Measurements from ENCODE around the gene DUSP16. TPM values are rescaled to one million over a fixed set of nuclear protein-coding genes. Genes with fewer than 3 reads are reported as not detected.
"Not testable (repeated sequence)": the region's sequence is repeated elsewhere in the genome, so short reads cannot be mapped to it uniquely, and the experiment has no call there.

Gene DUSP16
- total and polyA plus RNA-seq, 3 donors from 2014 or later, result 22.5 to 48.6 (median 42.1) TPM

DNA sequence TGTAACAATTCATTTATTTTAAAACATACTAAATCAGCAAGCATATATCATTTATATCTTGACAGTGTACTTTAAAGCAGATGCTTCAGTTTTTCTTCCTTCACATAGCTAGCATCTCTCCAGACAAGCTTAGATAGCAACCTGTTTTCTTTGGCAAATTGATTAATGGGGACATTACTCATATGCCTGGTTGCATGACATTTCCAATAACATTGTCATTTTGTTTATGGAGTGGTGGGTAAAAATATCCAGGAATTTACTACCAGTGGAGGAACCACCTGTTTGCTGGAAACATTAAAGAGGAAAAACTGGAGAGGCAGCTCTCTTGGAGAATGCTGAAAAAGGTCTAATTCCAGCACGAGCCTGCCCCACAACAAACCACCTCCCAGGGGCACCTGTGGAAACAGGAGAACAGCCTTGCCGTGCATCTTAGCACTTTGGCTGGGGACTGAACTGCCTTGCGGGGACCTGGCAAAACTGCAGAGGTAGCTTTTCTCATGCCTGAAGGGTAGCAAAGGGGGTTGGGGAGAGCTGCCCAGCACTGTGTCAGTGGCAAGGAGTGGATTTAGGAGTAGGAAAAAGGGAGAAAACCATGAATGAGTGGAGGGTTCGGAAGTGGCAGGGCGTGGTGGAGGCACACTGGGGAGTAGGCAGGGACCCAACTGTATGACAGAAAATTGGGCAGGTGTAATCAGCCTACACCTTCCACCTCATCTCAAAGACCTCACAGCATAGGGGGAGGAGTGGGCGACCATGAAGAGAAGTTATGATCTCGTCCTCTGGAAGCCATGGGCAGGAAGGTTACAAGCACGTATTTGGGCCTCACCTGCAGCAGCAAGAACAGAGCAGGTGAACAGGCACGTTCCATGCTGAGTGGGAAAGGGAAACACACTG is 37.3 kb upstream of the DUSP16 start:
- no peaks in the 10 kb centered on the region for H3K27me3 ChIP-seq
- H3K4me3 ChIP-seq, result no peak overlapping the region
- no peaks in the 10 kb centered on the region for H3K9me3 ChIP-seq
- intact Hi-C loops (cut with DNase I; ENCODE audit: low total_unique reads), result no loop called here
- no peak for DNase-seq
- no peaks in the 10 kb centered on the region for H3K4me1 ChIP-seq
- TF ChIP-seq, protein P1, sequence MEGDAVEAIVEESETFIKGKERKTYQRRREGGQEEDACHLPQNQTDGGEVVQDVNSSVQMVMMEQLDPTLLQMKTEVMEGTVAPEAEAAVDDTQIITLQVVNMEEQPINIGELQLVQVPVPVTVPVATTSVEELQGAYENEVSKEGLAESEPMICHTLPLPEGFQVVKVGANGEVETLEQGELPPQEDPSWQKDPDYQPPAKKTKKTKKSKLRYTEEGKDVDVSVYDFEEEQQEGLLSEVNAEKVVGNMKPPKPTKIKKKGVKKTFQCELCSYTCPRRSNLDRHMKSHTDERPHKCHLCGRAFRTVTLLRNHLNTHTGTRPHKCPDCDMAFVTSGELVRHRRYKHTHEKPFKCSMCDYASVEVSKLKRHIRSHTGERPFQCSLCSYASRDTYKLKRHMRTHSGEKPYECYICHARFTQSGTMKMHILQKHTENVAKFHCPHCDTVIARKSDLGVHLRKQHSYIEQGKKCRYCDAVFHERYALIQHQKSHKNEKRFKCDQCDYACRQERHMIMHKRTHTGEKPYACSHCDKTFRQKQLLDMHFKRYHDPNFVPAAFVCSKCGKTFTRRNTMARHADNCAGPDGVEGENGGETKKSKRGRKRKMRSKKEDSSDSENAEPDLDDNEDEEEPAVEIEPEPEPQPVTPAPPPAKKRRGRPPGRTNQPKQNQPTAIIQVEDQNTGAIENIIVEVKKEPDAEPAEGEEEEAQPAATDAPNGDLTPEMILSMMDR (IDR thresholded peaks at IDR 0.05), result no peak
- no peak for TF ChIP-seq POLR2A (IDR thresholded peaks at IDR 0.05)
- WGBS, 2 donors, result 77 to 81% methylated on average over 9 of the region's 9 CpGs
- no peak overlapping the region for H3K27ac ChIP-seq
- H3K36me3 ChIP-seq (ENCODE audit: low read depth, missing control alignments), result no peaks in the 10 kb centered on the region

DNA sequence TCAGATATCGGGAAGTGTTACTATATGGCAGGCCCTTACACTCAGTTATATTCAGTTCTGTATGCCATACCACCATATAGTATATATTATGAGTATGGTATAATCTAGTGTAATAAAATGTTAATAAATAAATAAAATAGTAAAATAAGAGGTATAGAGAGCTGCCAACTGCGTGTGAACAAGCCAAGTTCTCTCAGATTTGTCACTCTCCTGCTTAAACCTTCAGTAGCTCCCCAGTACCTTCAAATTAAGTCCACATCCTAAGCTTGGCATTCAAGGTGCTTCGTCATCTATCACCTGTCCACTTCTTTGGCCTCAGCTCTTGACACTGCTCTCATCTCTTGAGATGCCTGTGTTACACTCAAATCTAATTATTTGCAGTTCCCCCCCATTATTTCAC is 36.2 kb upstream of the DUSP16 start:
- intact Hi-C loops (cut with DNase I; ENCODE audit: low total_unique reads), result no loop called here
- Histone ChIP-seq H3K27ac (no peak overlapping the region), H3K4me1 (no peaks in the 10 kb centered on the region), H3K27me3 (no peaks in the 10 kb centered on the region), H3K9me3 (no peaks in the 10 kb centered on the region), H3K36me3 (ENCODE audit: low read depth, missing control alignments) (no peaks in the 10 kb centered on the region), H3K4me3 (no peak overlapping the region)
- no peak for DNase-seq
- 84 to 92% methylated on average over 3 of the region's 3 CpGs for WGBS, 2 donors
- TF ChIP-seq, protein P1 (IDR thresholded peaks at IDR 0.05), result no peak
- no peak for TF ChIP-seq POLR2A (IDR thresholded peaks at IDR 0.05)

DNA sequence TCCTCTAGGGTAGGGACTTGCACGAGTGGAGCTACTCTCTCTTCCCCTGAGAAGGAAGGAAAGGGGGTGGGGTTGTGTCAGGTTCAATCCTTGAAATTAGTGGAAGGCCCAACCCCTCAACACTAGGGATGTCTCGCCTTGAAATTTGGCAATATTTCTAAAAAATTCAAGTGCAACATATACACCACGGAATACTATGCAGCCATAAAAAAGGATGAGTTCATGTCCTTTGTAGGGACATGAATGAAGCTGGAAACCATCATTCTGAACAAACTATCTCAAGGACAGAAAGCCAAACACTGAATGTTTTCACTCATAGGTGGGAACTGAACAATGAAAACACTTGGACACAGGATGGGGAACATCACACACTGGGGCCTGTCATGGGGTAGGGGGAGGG is 33.9 kb upstream of the DUSP16 start:
- WGBS, 2 donors, result 87 to 89% methylated on average over 3 of the region's 3 CpGs
- H3K36me3 ChIP-seq (ENCODE audit: low read depth, missing control alignments); H3K9me3 ChIP-seq; H3K27ac ChIP-seq; H3K27me3 ChIP-seq; H3K4me1 ChIP-seq; DNase-seq; intact Hi-C loops (cut with DNase I; ENCODE audit: low total_unique reads); H3K4me3 ChIP-seq: not testable (repeated sequence)

DNA sequence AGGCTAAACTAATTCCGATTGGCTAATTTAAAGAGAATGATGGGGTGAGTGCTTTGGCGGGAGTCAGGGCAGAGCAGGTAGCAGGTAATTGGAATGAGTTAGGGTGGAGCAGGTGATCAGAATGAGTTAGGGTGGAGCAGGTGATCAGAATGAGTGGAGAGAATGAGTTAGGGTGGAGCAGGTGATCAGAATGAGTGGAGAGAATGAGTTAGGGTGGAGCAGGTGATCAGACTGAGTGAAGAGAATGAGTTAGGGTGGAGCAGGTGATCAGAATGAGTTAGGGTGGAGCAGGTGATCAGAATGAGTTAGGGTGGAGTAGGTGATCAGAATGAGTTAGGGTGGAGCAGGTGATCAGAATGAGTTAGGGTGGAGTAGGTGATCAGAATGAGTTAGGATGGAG is 33.3 kb upstream of the DUSP16 start:
- DNase-seq; H3K36me3 ChIP-seq (ENCODE audit: low read depth, missing control alignments); H3K4me3 ChIP-seq; H3K27me3 ChIP-seq; H3K9me3 ChIP-seq; H3K4me1 ChIP-seq; intact Hi-C loops (cut with DNase I; ENCODE audit: low total_unique reads); H3K27ac ChIP-seq: not testable (repeated sequence)
- WGBS, 2 donors, result 96 to 98% methylated on average over 2 of the region's 2 CpGs

DNA sequence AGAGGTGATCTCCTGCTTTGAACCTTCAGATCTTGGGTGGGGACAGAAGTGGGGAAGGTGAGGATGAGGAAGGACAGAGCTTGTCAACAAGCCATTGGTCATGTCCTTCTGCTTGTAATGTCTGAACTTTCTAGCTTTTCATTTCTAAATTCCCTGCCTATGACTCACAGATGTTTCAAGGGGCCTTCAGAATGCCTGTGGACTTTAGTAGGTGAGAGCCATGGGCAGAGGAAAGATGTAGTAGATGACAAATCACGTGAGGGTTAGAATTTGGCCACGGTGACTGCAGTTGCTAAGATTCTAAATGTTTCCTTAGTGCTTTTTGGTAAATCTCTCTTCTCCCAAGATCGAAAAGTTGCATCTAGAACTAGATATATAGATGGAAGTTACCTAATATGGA is 30.3 kb upstream of the DUSP16 start:
- no peak overlapping the region for H3K4me3 ChIP-seq
- no peaks in the 10 kb centered on the region for H3K36me3 ChIP-seq (ENCODE audit: low read depth, missing control alignments)
- H3K27me3 ChIP-seq, result no peaks in the 10 kb centered on the region
- 81 to 94% methylated on average over 3 of the region's 3 CpGs for WGBS, 2 donors
- intact Hi-C loops (cut with DNase I; ENCODE audit: low total_unique reads), result no loop called here
- no peak overlapping the region for H3K27ac ChIP-seq
- no peak for TF ChIP-seq POLR2A (IDR thresholded peaks at IDR 0.05)
- TF ChIP-seq, protein P1 (IDR thresholded peaks at IDR 0.05), result no peak
- no peaks in the 10 kb centered on the region for H3K4me1 ChIP-seq
- DNase-seq, result no peak
- H3K9me3 ChIP-seq, result no peaks in the 10 kb centered on the region

DNA sequence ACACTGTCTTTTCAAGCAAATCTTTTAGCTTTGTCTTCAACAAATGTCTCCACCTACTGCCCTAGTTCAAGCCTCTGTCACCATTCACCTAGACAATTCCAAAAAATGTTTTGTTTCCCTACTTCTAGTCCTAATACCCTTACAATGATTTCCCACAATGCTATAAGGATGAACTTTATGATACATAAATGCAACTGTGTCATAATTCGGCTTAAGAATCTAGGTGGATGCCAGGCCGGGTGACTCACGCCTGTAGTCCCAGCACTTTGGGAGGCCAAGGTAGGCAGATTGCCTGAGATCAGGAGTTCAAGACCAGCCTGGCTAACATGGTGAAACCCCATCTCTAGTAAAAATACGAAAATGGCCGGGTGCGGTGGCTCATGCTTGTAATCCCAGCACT is 28.3 kb upstream of the DUSP16 start:
- 86 to 95% methylated on average over 6 of the region's 6 CpGs for WGBS, 2 donors
- Histone ChIP-seq H3K27me3 (no peaks in the 10 kb centered on the region), H3K27ac (no peak overlapping the region), H3K4me1 (no peaks in the 10 kb centered on the region), H3K4me3 (no peak overlapping the region), H3K9me3 (no peaks in the 10 kb centered on the region), H3K36me3 (ENCODE audit: low read depth, missing control alignments) (no peaks in the 10 kb centered on the region)
- no peak for DNase-seq
- intact Hi-C loops (cut with DNase I; ENCODE audit: low total_unique reads), result no loop called here
- TF ChIP-seq, protein P1 (IDR thresholded peaks at IDR 0.05), result no peak
- TF ChIP-seq POLR2A (IDR thresholded peaks at IDR 0.05), result no peak

DNA sequence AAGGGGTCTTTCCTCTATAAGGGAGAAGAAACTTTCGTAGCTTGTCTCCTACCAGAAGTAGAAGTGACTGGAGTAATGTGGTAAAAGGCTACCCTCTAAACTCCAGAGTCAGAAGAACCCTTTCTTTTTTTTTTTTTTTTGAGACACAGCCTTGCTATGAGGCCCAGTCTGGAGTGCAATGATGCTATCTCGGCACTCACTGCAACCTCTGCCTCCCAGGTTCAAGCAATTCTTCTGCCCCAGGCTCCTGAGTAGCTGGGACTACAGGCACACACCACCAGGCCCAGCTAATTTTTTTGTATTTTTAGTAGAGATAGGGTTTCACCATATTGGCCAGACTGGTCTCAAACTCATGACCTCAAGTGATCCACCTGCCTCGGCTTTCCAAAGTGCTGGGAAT is 25.8 kb upstream of the DUSP16 start:
- H3K27me3 ChIP-seq; DNase-seq; intact Hi-C loops (cut with DNase I; ENCODE audit: low total_unique reads); H3K27ac ChIP-seq; H3K9me3 ChIP-seq; H3K4me3 ChIP-seq; H3K36me3 ChIP-seq (ENCODE audit: low read depth, missing control alignments); H3K4me1 ChIP-seq: not testable (repeated sequence)
- WGBS, 2 donors, result 79 to 96% methylated on average over 3 of the region's 3 CpGs
